Brain microvascular endothelial cell (primary cell): Measurements from ENCODE around the gene LMLN.
"Not testable (repeated sequence)": the region's sequence is repeated elsewhere in the genome, so short reads cannot be mapped to it uniquely, and the experiment has no call there.

Experiments used
- DNase-seq: peaks from one replicate; pipeline ENCODE4 v3.0.0-alpha.2; 2020
- H3K27ac ChIP-seq: fragments of 250-450 bp; sonication (Bioruptor Pico); 2 replicates; pipeline ENCODE4 v1.5.1; 2020; ENCODE audit warnings: mild to moderate bottlenecking, moderate library complexity
- H3K27me3 ChIP-seq: fragments of 250-450 bp; sonication (Bioruptor Pico); replicated peaks from 2 replicates; pipeline ENCODE4 v1.5.1; 2020; ENCODE audit warnings: mild to moderate bottlenecking
- H3K36me3 ChIP-seq: fragments of 250-450 bp; sonication (Bioruptor Pico); replicated peaks from 2 replicates; pipeline ENCODE4 v1.5.1; 2020; ENCODE audit warnings: mild to moderate bottlenecking
- H3K4me3 ChIP-seq: 2 replicates; pipeline ENCODE4 v1.5.1; 2011; ENCODE audit warnings: low read depth, mild to moderate bottlenecking, control low read depth, low read length, moderate library complexity
- CTCF ChIP-seq: IDR thresholded peaks from 2 replicates; pipeline ENCODE4 v1.5.1; 2011; ENCODE audit warnings: low read depth, mild to moderate bottlenecking, moderate library complexity, low read length, control low read depth, inconsistent platforms; ENCODE audit errors: missing control alignments
- in situ Hi-C: cut with HindIII; loops from 2 replicates; pipeline ENCODE4 v1.10.0; 2017; ENCODE audit warnings: low sequenced_read_pairs, low pct_ligation_motif_present

Gene LMLN

GRCh38 chr3:198071602-198072287 lies 111.7 kb downstream of the LMLN start:
- no peaks in the 10 kb centered on the region for H3K36me3 ChIP-seq
- H3K4me3 ChIP-seq, result no peak overlapping the region
- peak; percentile 99 for DNase-seq
- H3K27ac ChIP-seq, result peak overlapping the region; percentile 91
- no peaks in the 10 kb centered on the region for H3K27me3 ChIP-seq
- in situ Hi-C loops, result no loop called here
- TF ChIP-seq CTCF, result peak; percentile 57

GRCh38 chr3:198076722-198077308 lies 116.8 kb downstream of the LMLN start:
- no peak for DNase-seq
- H3K27me3 ChIP-seq, result peaks cover 10% of the 10 kb centered on the region
- H3K36me3 ChIP-seq, result no peaks in the 10 kb centered on the region
- H3K4me3 ChIP-seq, result no peak overlapping the region
- in situ Hi-C loops, result no loop called here
- TF ChIP-seq CTCF, result no peak
- no peak overlapping the region for H3K27ac ChIP-seq

- Histone ChIP-seq H3K4me3 (peak overlapping the region; percentile 44), H3K36me3 (no peaks in the 10 kb centered on the region), H3K27ac (no peak overlapping the region), H3K27me3 (peaks cover 17% of the 10 kb centered on the region)
- TF ChIP-seq CTCF, result peak; percentile 8
- no peak for DNase-seq
- in situ Hi-C loops, result no loop called here
Measured at GRCh38 chr3:198079771-198080520, 119.9 kb downstream of the LMLN start.

- Histone ChIP-seq H3K27me3 (peaks cover 20% of the 10 kb centered on the region), H3K4me3 (peak overlapping the region; percentile 44), H3K36me3 (no peaks in the 10 kb centered on the region), H3K27ac (no peak overlapping the region)
- in situ Hi-C loops, result no loop called here
- peak; percentile 48 for DNase-seq
- peak; percentile 32 for TF ChIP-seq CTCF
Measured at GRCh38 chr3:198080521-198081384, 120.7 kb downstream of the LMLN start.

- Histone ChIP-seq H3K36me3 (no peaks in the 10 kb centered on the region), H3K27ac (no peak overlapping the region), H3K27me3 (peaks cover 20% of the 10 kb centered on the region), H3K4me3 (no peak overlapping the region)
- TF ChIP-seq CTCF, result no peak
- in situ Hi-C loops, result no loop called here
- no peak for DNase-seq
Measured at GRCh38 chr3:198081421-198081844, 121.4 kb downstream of the LMLN start.

- H3K27ac ChIP-seq, DNase-seq, H3K36me3 ChIP-seq, in situ Hi-C loops, H3K4me3 ChIP-seq: not testable (repeated sequence)
- peaks cover 22% of the 10 kb centered on the region for H3K27me3 ChIP-seq
Measured at GRCh38 chr3:198082226-198082625, 122.2 kb downstream of the LMLN start.
